Peyer's patch (tissue), 4 donors: ENCODE data around the gene RPLP2. TPM values are rescaled to one million over a fixed set of nuclear protein-coding genes. Genes with fewer than 3 reads are reported as not detected.
A peak's percentile ranks its signal among the peaks of the same experiment; 100 is the strongest.

ENCODE experiments used
- DNase-seq, 3 donors: peaks; one replicate each; pipeline ENCODE4 v3.0.0-alpha.2; 2017 to 2019
- H3K27ac ChIP-seq, 4 donors: fragments of 200-600 bp; sonication (generic); one replicate each; pipeline ENCODE4 v1.5.1; 2016 to 2019
- H3K27me3 ChIP-seq, 2 donors: fragments of 200-600 bp; sonication (generic); one replicate each; pipeline ENCODE4 v1.5.1; 2019
- H3K36me3 ChIP-seq, 3 donors: fragments of 200-600 bp; sonication (generic); one replicate each; pipeline ENCODE4 v1.5.1; 2016 to 2019
- H3K4me1 ChIP-seq, 4 donors: fragments of 200-600 bp; sonication (generic); one replicate each; pipeline ENCODE4 v1.5.1; 2016 to 2019
- H3K4me3 ChIP-seq, 4 donors: fragments of 200-600 bp; sonication (generic); 1 replicate in 3 of 4; 2 replicates in 1 of 4; pipeline ENCODE4 v1.5.1; 2016 to 2019; ENCODE audit warnings: mild to moderate bottlenecking in 1 of 4
- H3K9me3 ChIP-seq, 4 donors: fragments of 200-600 bp; sonication (generic); one replicate each; pipeline ENCODE4 v1.5.1; 2016 to 2019; ENCODE audit warnings: mild to moderate bottlenecking in 1 of 4
- CTCF ChIP-seq, 6 experiments: fragments of 450-650 bp in 4 of 6; fragments of 200-600 bp in 2 of 6; sonication (generic) in 1 of 6; IDR thresholded peaks; one replicate each; pipeline ENCODE4 v1.5.1; 2017 to 2019; ENCODE audit warnings: antibody characterized with exemption in 6 of 6, mild to moderate bottlenecking in 3 of 6, moderate library complexity in 1 of 6
- POLR2A ChIP-seq, 2 donors: fragments of 450-650 bp; IDR thresholded peaks; one replicate each; pipeline ENCODE4 v1.5.1; 2017; ENCODE audit warnings: antibody characterized with exemption in 2 of 2, mild to moderate bottlenecking in 2 of 2, moderate library complexity in 2 of 2
- total RNA-seq, 4 donors: library from RNA; depleted of rRNA; stranded (reverse); fragments of >200 nt; gene quantifications; one replicate each; pipeline ENCODE4 v1.1.0, GENCODE V29; 2016

RPLP2 gene
- total RNA-seq, 4 donors from 2014 or later = 261 to 1,717 (median 510) TPM

- no peaks in the 10 kb centered on the region for H3K27me3 ChIP-seq
- no peaks in the 10 kb centered on the region for H3K9me3 ChIP-seq
- no peak for DNase-seq
- peak overlapping the region in 1 of 4 donors; percentile 34 for H3K27ac ChIP-seq
- no peak for TF ChIP-seq POLR2A (IDR thresholded peaks at IDR 0.05)
- TF ChIP-seq CTCF (IDR thresholded peaks at IDR 0.05) = peak in 4 of 6 experiments; percentile 6 to 38 (median 24)
- peaks cover 0 to 42% (median 0%) of the 10 kb centered on the region in 3 donors for H3K36me3 ChIP-seq
- H3K4me3 ChIP-seq = no peak overlapping the region
- peaks cover 12 to 66% (median 16%) of the 10 kb centered on the region in 4 donors for H3K4me1 ChIP-seq
Measured at GRCh38 chr11:838441-839279, 28.9 kb downstream of the RPLP2 start.

GRCh38 chr11:839280-839623 is 29.5 kb downstream of the RPLP2 start:
- no peak overlapping the region for H3K27ac ChIP-seq
- peaks cover 12 to 66% (median 20%) of the 10 kb centered on the region in 4 donors for H3K4me1 ChIP-seq
- DNase-seq = no peak
- H3K9me3 ChIP-seq = no peaks in the 10 kb centered on the region
- TF ChIP-seq POLR2A (IDR thresholded peaks at IDR 0.05) (no peak), CTCF (IDR thresholded peaks at IDR 0.05) (no peak)
- no peaks in the 10 kb centered on the region for H3K27me3 ChIP-seq
- H3K4me3 ChIP-seq = no peak overlapping the region
- peaks cover 0 to 42% (median 0%) of the 10 kb centered on the region in 3 donors for H3K36me3 ChIP-seq

GRCh38 chr11:839875-840617 is 30.3 kb downstream of the RPLP2 start:
- DNase-seq = peak in 1 of 3 donors; percentile 46
- no peak for TF ChIP-seq POLR2A (IDR thresholded peaks at IDR 0.05)
- peak in 3 of 6 experiments; percentile 15 to 33 (median 27) for TF ChIP-seq CTCF (IDR thresholded peaks at IDR 0.05)
- Histone ChIP-seq H3K9me3 (no peaks in the 10 kb centered on the region), H3K4me1 (peaks cover 10 to 66% (median 21%) of the 10 kb centered on the region in 4 donors), H3K27me3 (no peaks in the 10 kb centered on the region), H3K27ac (no peak overlapping the region), H3K36me3 (peaks cover 0 to 42% (median 0%) of the 10 kb centered on the region in 3 donors), H3K4me3 (no peak overlapping the region)

- H3K4me3 ChIP-seq = peak overlapping the region; percentile 72 to 99 (median 94)
- TF ChIP-seq CTCF (IDR thresholded peaks at IDR 0.05) (no peak), POLR2A (IDR thresholded peaks at IDR 0.05) (no peak)
- no peak for DNase-seq
- peak overlapping the region; percentile 88 to 96 (median 92) for H3K27ac ChIP-seq
- peaks cover 0 to 35% (median 0%) of the 10 kb centered on the region in 3 donors for H3K36me3 ChIP-seq
- H3K9me3 ChIP-seq = no peaks in the 10 kb centered on the region
- H3K4me1 ChIP-seq = peaks cover 10 to 70% (median 24%) of the 10 kb centered on the region in 4 donors
- no peaks in the 10 kb centered on the region for H3K27me3 ChIP-seq
Measured at GRCh38 chr11:841981-842369, 32.2 kb downstream of the RPLP2 start.

- no peaks in the 10 kb centered on the region for H3K9me3 ChIP-seq
- TF ChIP-seq POLR2A (IDR thresholded peaks at IDR 0.05) = peak; percentile 85 to 94
- TF ChIP-seq CTCF (IDR thresholded peaks at IDR 0.05) = peak in 3 of 6 experiments; percentile 26 to 38 (median 28)
- H3K36me3 ChIP-seq = peaks cover 0 to 30% (median 0%) of the 10 kb centered on the region in 3 donors
- peak within 1 kb of the TSS; percentile 88 to 96 (median 92) for H3K27ac ChIP-seq
- no peaks in the 10 kb centered on the region for H3K27me3 ChIP-seq
- H3K4me3 ChIP-seq = peak within 1 kb of the TSS; percentile 72 to 99 (median 94)
- peaks cover 10 to 66% (median 24%) of the 10 kb centered on the region in 4 donors for H3K4me1 ChIP-seq
- DNase-seq = peak; percentile 84 to 95 (median 94)
Measured at GRCh38 chr11:842370-843002, 32.7 kb downstream of the RPLP2 start, which contains the start of the genes POLR2L and TSPAN4. Gene POLR2L, minus strand, starts transcription at chr11:842529. Its CDS starts 21 bp downstream, at chr11:842508. Gene TSPAN4, plus strand, starts transcription at chr11:842852. Its CDS starts 7,453 bp downstream, at chr11:850305.
